OCI-LY1 (cell line): ENCODE data around the gene CCHCR1.

ENCODE experiments used
- H2AFZ ChIP-seq: fragments of 200-600 bp; sonication (generic), shearing (Covaris generic); 2 replicates; pipeline ENCODE4 v1.6.0; 2014; ENCODE audit warnings: antibody characterized with exemption, mild to moderate bottlenecking, low read length
- H3F3A ChIP-seq: fragments of 200-600 bp; sonication (generic), shearing (Covaris generic); 2 replicates; pipeline ENCODE4 v1.6.0; 2014; ENCODE audit warnings: mild to moderate bottlenecking, antibody characterized with exemption, low read length, moderate library complexity; ENCODE audit not compliant: insufficient read depth
- H3K27ac ChIP-seq: fragments of 200-600 bp; sonication (generic); 2 replicates; pipeline ENCODE4 v1.5.1; 2014; ENCODE audit warnings: low read length, mixed run types, mild to moderate bottlenecking, low read depth; ENCODE audit not compliant: poor library complexity, severe bottlenecking
- H3K27me3 ChIP-seq: fragments of 200-600 bp; sonication (generic); 2 replicates; pipeline ENCODE4 v1.6.0; 2014; ENCODE audit warnings: antibody characterized with exemption, mild to moderate bottlenecking, low read length, moderate library complexity; ENCODE audit not compliant: insufficient read depth
- H3K36me3 ChIP-seq: fragments of 200-600 bp; sonication (generic); 2 replicates; pipeline ENCODE4 v1.6.1; 2014; ENCODE audit warnings: mild to moderate bottlenecking, antibody characterized with exemption, low read length, moderate library complexity, mixed read lengths; ENCODE audit not compliant: insufficient read depth
- H3K4me1 ChIP-seq: fragments of 200-600 bp; sonication (generic); 2 replicates; pipeline ENCODE4 v1.5.1; 2014; ENCODE audit warnings: mild to moderate bottlenecking, low read length, moderate library complexity; ENCODE audit not compliant: insufficient read depth, severe bottlenecking
- H3K4me2 ChIP-seq: fragments of 200-600 bp; sonication (generic), shearing (Covaris generic); 2 replicates; pipeline ENCODE4 v1.6.1; 2014; ENCODE audit warnings: low read length
- H3K4me3 ChIP-seq: fragments of 200-600 bp; sonication (generic); 2 replicates; pipeline ENCODE4 v1.5.1; 2014; ENCODE audit warnings: low read length, low read depth, mild to moderate bottlenecking, mixed read lengths; ENCODE audit not compliant: poor library complexity, severe bottlenecking
- H3K79me2 ChIP-seq: fragments of 200-600 bp; shearing (Covaris generic); 2 replicates; pipeline ENCODE4 v1.6.1; 2016; ENCODE audit warnings: mixed run types, low read length, mixed read lengths; ENCODE audit not compliant: insufficient read depth
- H3K9ac ChIP-seq: fragments of 200-600 bp; sonication (generic), shearing (Covaris generic); 2 replicates; pipeline ENCODE4 v1.6.1; 2014; ENCODE audit warnings: mild to moderate bottlenecking, low read length, mixed read lengths
- H3K9me2 ChIP-seq: fragments of 200-600 bp; sonication (generic), shearing (Covaris generic); 2 replicates; pipeline ENCODE4 v1.6.1; 2014; ENCODE audit warnings: low read depth, mild to moderate bottlenecking, low read length, mixed read lengths
- H3K9me3 ChIP-seq: fragments of 200-600 bp; shearing (Covaris generic); 2 replicates; pipeline ENCODE4 v1.6.1; 2014; ENCODE audit warnings: low read length, mixed read lengths
- H4K20me1 ChIP-seq: fragments of 200-600 bp; sonication (generic), shearing (Covaris generic); 2 replicates; pipeline ENCODE4 v1.6.0; 2016; ENCODE audit warnings: mild to moderate bottlenecking, low read length; ENCODE audit not compliant: insufficient read depth
- EZH2 ChIP-seq: fragments of 200-600 bp; sonication (generic), shearing (Covaris generic); IDR thresholded peaks from 2 replicates; pipeline ENCODE4 v1.8.0; 2017; ENCODE audit warnings: borderline replicate concordance, mixed run types, mild to moderate bottlenecking, antibody characterized with exemption, low read length, moderate library complexity, mixed read lengths
- TF ChIP-seq, protein P1 (sequence below): fragments of 200-600 bp; sonication (generic), shearing (Covaris generic); IDR thresholded peaks from 2 replicates; pipeline ENCODE4 v1.5.1; 2017; ENCODE audit warnings: mild to moderate bottlenecking, antibody characterized with exemption, low read length, moderate library complexity, mixed read lengths

CCHCR1 gene

DNA sequence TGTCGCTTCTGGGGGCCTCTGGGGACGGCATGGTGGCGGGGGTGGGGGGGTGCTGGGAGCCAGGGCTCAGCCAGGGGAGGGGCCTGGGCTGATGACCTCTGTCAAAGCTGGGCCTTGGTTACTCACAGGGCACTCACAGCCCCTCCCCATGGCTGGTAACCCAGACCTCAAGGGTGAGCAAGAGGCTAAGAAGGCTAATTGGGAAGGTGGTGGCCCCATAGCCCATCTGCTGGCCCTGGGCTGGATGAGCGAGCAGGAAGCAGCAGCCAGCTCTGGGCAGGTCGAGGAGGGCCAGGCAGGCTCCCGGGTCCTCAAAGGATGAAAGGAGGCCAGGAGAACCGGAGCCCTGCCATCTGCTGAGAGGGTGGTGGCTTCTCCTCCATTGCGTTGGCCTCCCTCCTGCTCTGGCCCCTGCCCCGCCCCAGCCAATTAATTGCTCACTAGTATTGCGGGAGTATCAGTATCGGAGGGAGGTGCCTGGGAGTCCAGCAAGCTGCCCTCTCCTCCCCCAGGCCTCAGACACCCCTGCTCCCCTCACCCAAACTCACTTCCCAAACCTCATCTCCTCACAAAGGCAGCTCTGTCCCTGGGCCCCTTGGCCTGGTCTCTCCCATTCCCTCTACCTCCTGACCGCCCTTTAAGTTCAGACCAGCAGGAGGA lies 36.3 kb downstream of the CCHCR1 start:
- H3K9ac ChIP-seq, result no peak overlapping the region
- H3K4me3 ChIP-seq, result no peak overlapping the region
- H2AFZ ChIP-seq, result no peak overlapping the region
- H3K36me3 ChIP-seq, result no peaks in the 10 kb centered on the region
- no peak overlapping the region for H3K4me2 ChIP-seq
- H3K4me1 ChIP-seq, result no peaks in the 10 kb centered on the region
- H3F3A ChIP-seq, result no peaks in the 10 kb centered on the region
- no peaks in the 10 kb centered on the region for H3K9me3 ChIP-seq
- TF ChIP-seq, protein P1, sequence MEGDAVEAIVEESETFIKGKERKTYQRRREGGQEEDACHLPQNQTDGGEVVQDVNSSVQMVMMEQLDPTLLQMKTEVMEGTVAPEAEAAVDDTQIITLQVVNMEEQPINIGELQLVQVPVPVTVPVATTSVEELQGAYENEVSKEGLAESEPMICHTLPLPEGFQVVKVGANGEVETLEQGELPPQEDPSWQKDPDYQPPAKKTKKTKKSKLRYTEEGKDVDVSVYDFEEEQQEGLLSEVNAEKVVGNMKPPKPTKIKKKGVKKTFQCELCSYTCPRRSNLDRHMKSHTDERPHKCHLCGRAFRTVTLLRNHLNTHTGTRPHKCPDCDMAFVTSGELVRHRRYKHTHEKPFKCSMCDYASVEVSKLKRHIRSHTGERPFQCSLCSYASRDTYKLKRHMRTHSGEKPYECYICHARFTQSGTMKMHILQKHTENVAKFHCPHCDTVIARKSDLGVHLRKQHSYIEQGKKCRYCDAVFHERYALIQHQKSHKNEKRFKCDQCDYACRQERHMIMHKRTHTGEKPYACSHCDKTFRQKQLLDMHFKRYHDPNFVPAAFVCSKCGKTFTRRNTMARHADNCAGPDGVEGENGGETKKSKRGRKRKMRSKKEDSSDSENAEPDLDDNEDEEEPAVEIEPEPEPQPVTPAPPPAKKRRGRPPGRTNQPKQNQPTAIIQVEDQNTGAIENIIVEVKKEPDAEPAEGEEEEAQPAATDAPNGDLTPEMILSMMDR, result no peak
- TF ChIP-seq EZH2, result no peak
- H3K79me2 ChIP-seq, result no peaks in the 10 kb centered on the region
- H4K20me1 ChIP-seq, result no peaks in the 10 kb centered on the region
- H3K27ac ChIP-seq, result no peak overlapping the region
- H3K27me3 ChIP-seq, result peaks cover 16% of the 10 kb centered on the region; the same call in 1 of the 2 replicates
- H3K9me2 ChIP-seq, result no peaks in the 10 kb centered on the region

DNA sequence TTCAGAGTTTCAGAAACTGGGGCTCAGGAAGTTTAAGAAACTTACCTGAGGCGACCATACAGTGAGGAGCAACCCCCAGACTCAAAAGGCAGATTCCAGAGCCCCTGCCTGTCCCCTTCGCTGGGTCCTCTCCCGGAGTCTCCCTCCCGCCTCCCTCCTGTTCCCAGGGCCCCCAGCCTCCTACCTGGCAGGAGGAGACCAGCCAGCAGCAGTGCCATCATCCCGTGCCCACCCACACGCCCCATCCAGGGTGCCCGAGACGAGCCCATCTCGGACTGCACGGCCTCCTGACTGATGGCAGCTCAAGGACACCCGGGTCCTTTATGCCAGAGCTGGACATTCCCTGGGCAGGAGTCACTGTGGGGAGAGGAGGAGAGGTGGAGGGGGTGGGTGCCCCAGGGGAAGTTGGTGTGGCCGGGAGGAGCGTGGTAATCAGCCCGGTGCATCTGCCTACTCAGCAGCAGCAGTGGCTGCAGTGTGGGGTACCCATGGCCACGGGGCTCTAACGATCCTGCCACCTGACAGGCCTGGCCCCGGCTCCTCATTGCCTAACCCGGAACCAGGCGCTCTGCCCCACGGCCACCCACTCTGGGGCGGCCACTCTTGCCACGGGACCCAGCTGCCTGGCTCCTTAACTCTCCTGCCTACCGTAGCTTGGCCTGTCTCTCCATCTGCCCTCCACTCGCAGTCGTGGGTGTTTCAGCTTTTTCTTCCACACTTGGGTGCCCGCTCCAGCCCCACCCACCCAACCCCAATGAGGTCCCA lies 37.3 kb downstream of the CCHCR1 start, which contains the start of gene CDSN:
Gene CDSN, minus strand, starts transcription at position 296 of the 765 bp plus-strand sequence. Its CDS starts 27 bp downstream, at position 269.
- H3K9me2 ChIP-seq, result no peaks in the 10 kb centered on the region
- H3K79me2 ChIP-seq, result no peaks in the 10 kb centered on the region
- no peaks in the 10 kb centered on the region for H3K4me1 ChIP-seq
- H3K4me3 ChIP-seq, result no peak within 1 kb of the TSS
- H2AFZ ChIP-seq, result no peak within 1 kb of the TSS
- no peak within 1 kb of the TSS for H3K27ac ChIP-seq
- H3F3A ChIP-seq, result no peaks in the 10 kb centered on the region
- H3K9ac ChIP-seq, result no peak within 1 kb of the TSS
- H4K20me1 ChIP-seq, result no peaks in the 10 kb centered on the region
- peaks cover 12% of the 10 kb centered on the region; the same call in 1 of the 2 replicates for H3K27me3 ChIP-seq
- TF ChIP-seq, protein P1, result no peak
- no peak for TF ChIP-seq EZH2
- H3K4me2 ChIP-seq, result no peak within 1 kb of the TSS
- no peaks in the 10 kb centered on the region for H3K9me3 ChIP-seq
- no peaks in the 10 kb centered on the region for H3K36me3 ChIP-seq

DNA sequence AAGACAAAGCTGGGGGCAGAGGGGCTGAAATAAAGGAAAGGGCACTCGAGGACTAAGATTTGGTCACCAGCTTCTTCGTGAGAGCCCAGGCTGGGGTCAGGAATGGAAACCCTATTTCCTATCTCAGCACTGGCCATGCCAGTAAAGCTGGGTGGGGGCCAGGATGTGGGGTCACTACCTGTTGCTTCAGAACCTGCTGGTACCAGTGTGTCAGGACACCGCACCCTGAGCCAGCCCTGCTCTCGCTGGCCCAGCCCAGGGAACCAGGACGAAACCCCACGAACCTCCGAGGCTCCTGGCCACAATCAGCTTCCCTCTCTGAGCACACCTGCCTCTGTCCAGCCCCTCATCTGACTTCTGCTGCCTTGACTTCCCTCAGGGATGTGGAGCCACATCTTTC lies 39.4 kb downstream of the CCHCR1 start:
- Histone ChIP-seq H3K27ac (no peak overlapping the region), H2AFZ (no peak overlapping the region), H3K9me3 (no peaks in the 10 kb centered on the region), H4K20me1 (no peaks in the 10 kb centered on the region), H3K36me3 (no peaks in the 10 kb centered on the region), H3F3A (no peaks in the 10 kb centered on the region), H3K9ac (no peak overlapping the region), H3K4me2 (no peak overlapping the region), H3K27me3 (peaks cover 5% of the 10 kb centered on the region; the same call in 1 of the 2 replicates), H3K79me2 (no peaks in the 10 kb centered on the region), H3K4me1 (no peaks in the 10 kb centered on the region), H3K4me3 (no peak overlapping the region), H3K9me2 (no peaks in the 10 kb centered on the region)
- no peak for TF ChIP-seq EZH2
- TF ChIP-seq, protein P1, result no peak
